WTC11 (cell line): ENCODE results near the gene HSH2D. TPM values are rescaled to one million over a fixed set of nuclear protein-coding genes. Genes with fewer than 3 reads are reported as not detected.

Experiments used
- ATAC-seq: fragments of 200-7000 bp; cut with Tn5 transposase; 2 replicates; pipeline ENCODE4 v1.10.0; 2021; ENCODE audit warnings: mild to moderate bottlenecking, moderate library complexity
- CTCF ChIA-PET: fragments of 300-600 bp; sonication (Branson Sonifier 250); formaldehyde crosslinking; loops from one replicate; lab custom pipeline; 2021; ENCODE audit warnings: antibody characterized with exemption; lab: Charles Lee
- POLR2A ChIA-PET: fragments of 350-600 bp; sonication (Branson Sonifier 250); formaldehyde crosslinking; loops from one replicate; lab custom pipeline; 2021; ENCODE audit warnings: antibody characterized with exemption; lab: Charles Lee
- DNase-seq: peaks from one replicate; pipeline ENCODE4 v3.0.0; 2021; ENCODE audit warnings: low spot score
- H3K27ac Mint-ChIP-seq: 2 replicates; pipeline ENCODE4 v1.8.0; 2021; ENCODE audit warnings: mixed read lengths
- H3K27me3 Mint-ChIP-seq: 2 replicates; pipeline ENCODE4 v1.8.0; 2021; ENCODE audit warnings: low read depth, mild to moderate bottlenecking, moderate library complexity, mixed read lengths
- H3K36me3 Mint-ChIP-seq: 2 replicates; pipeline ENCODE4 v1.8.0; 2021; ENCODE audit warnings: mixed read lengths
- H3K4me1 Mint-ChIP-seq: 2 replicates; pipeline ENCODE4 v1.8.0; 2022; ENCODE audit warnings: mixed read lengths
- H3K4me3 Mint-ChIP-seq: 2 replicates; pipeline ENCODE4 v1.8.0; 2021; ENCODE audit warnings: mild to moderate bottlenecking, moderate library complexity, mixed read lengths
- H3K9me3 Mint-ChIP-seq: 2 replicates; pipeline ENCODE4 v1.8.0; 2021; ENCODE audit warnings: mixed read lengths
- AFF4 ChIP-seq: sonication (generic); formaldehyde crosslinking; IDR thresholded peaks from 2 replicates; pipeline ENCODE4 v1.8.1; 2023; ENCODE audit warnings: mild to moderate bottlenecking, missing genetic modification reagents, borderline replicate concordance
- CREM ChIP-seq: sonication (generic); formaldehyde crosslinking; IDR thresholded peaks from 2 replicates; pipeline ENCODE4 v1.8.1; 2022; ENCODE audit warnings: mild to moderate bottlenecking, missing genetic modification reagents, moderate library complexity
- GABPB1 ChIP-seq: sonication (generic); formaldehyde crosslinking; IDR thresholded peaks from 2 replicates; pipeline ENCODE4 v1.8.1; 2023; ENCODE audit warnings: mild to moderate bottlenecking, missing genetic modification reagents
- GRHL2 ChIP-seq: fragments of 250-450 bp; sonication (Bioruptor Pico); IDR thresholded peaks from 2 replicates; pipeline ENCODE4 v1.8.0; 2022; ENCODE audit warnings: mild to moderate bottlenecking, moderate library complexity; ENCODE audit not compliant: insufficient replicate concordance, severe bottlenecking
- MAX ChIP-seq: sonication (generic); formaldehyde crosslinking; IDR thresholded peaks from 2 replicates; pipeline ENCODE4 v1.8.0; 2022; ENCODE audit warnings: mild to moderate bottlenecking, missing genetic modification reagents
- NR2C2 ChIP-seq: sonication (generic); formaldehyde crosslinking; IDR thresholded peaks from 2 replicates; pipeline ENCODE4 v1.8.0; 2022; ENCODE audit warnings: mild to moderate bottlenecking, missing genetic modification reagents
- PRRX2 ChIP-seq: fragments of 250-450 bp; sonication (Bioruptor Pico); IDR thresholded peaks from 2 replicates; pipeline ENCODE4 v1.8.0; 2021; ENCODE audit warnings: mild to moderate bottlenecking
- RORB ChIP-seq: fragments of 250-450 bp; sonication (Bioruptor Pico); IDR thresholded peaks from 2 replicates; pipeline ENCODE4 v1.9.0; 2021; ENCODE audit warnings: mild to moderate bottlenecking
- SMAD3 ChIP-seq: sonication (generic); formaldehyde crosslinking; IDR thresholded peaks from 2 replicates; pipeline ENCODE4 v1.8.0; 2022; ENCODE audit warnings: missing genetic modification reagents, mild to moderate bottlenecking, borderline replicate concordance
- SMAD4 ChIP-seq: sonication (generic); formaldehyde crosslinking; IDR thresholded peaks from 2 replicates; pipeline ENCODE4 v1.8.0; 2022; ENCODE audit warnings: mild to moderate bottlenecking, missing genetic modification reagents
- SOX15 ChIP-seq: fragments of 250-450 bp; sonication (Bioruptor Pico); IDR thresholded peaks from 2 replicates; pipeline ENCODE4 v1.9.0; 2021; ENCODE audit warnings: mild to moderate bottlenecking
- ZBTB21 ChIP-seq: sonication (generic); formaldehyde crosslinking; IDR thresholded peaks from 2 replicates; pipeline ENCODE4 v1.8.1; 2023; ENCODE audit warnings: mild to moderate bottlenecking, missing genetic modification reagents, borderline replicate concordance
- ZNF138 ChIP-seq: sonication (generic); formaldehyde crosslinking; conservative IDR thresholded peaks from 2 replicates; pipeline ENCODE4 v1.8.1; 2022; ENCODE audit warnings: mild to moderate bottlenecking, moderate library complexity, missing genetic modification reagents
- ZNF219 ChIP-seq: sonication (generic); formaldehyde crosslinking; IDR thresholded peaks from 2 replicates; pipeline ENCODE4 v1.8.0; 2023; ENCODE audit warnings: missing genetic modification reagents, mild to moderate bottlenecking, borderline replicate concordance
- ZNF263 ChIP-seq: sonication (generic); formaldehyde crosslinking; IDR thresholded peaks from 2 replicates; pipeline ENCODE4 v1.8.1; 2022; ENCODE audit warnings: low read depth, mild to moderate bottlenecking, moderate library complexity, missing genetic modification reagents
- ZNF396 ChIP-seq: fragments of 250-450 bp; sonication (Bioruptor Pico); IDR thresholded peaks from 2 replicates; pipeline ENCODE4 v1.8.0; 2021; ENCODE audit warnings: mild to moderate bottlenecking, moderate library complexity, borderline replicate concordance
- ZNF416 ChIP-seq: fragments of 250-450 bp; sonication (Bioruptor Pico); IDR thresholded peaks from 2 replicates; pipeline ENCODE4 v1.9.0; 2021; ENCODE audit warnings: mild to moderate bottlenecking, inconsistent platforms
- total RNA-seq: library from RNA; stranded (reverse); gene quantifications from 3 replicates; pipeline ENCODE4 v1.2.3, GENCODE V29; 2021
- TF ChIP-seq, protein P1 (sequence below): sonication (generic); formaldehyde crosslinking; IDR thresholded peaks from 2 replicates; pipeline ENCODE4 v1.8.1; 2023; ENCODE audit warnings: mild to moderate bottlenecking, missing genetic modification reagents, moderate library complexity
- TF ChIP-seq, protein P2 (sequence below): fragments of 250-450 bp; sonication (Bioruptor Pico); IDR thresholded peaks from 2 replicates; pipeline ENCODE4 v1.9.0; 2021; ENCODE audit warnings: moderate library complexity, mild to moderate bottlenecking, inconsistent platforms, borderline replicate concordance

The HSH2D gene
- total RNA-seq, 1 experiment from 2014 or later: 1.6 TPM

- no peak for ATAC-seq
- CTCF ChIA-PET: interaction anchor here (1.0 to 3.1 kb wide), 2 partner anchors 15 to 183 kb away, joined by 3 to 39 read pairs; partner anchors contain the start of gene FAM32A
- no peak for TF ChIP-seq ZNF416 (CRISPR knock-in tag)
- TF ChIP-seq ZNF396 (CRISPR knock-in tag): no peak
- TF ChIP-seq GABPB1 (CRISPR knock-in tag): peak; percentile 33; the same call in 1 of the 2 replicates
- TF ChIP-seq, all 79 proteins: peak for 1
- Mint-ChIP-seq H3K27me3 (no peaks in the 10 kb centered on the region), H3K36me3 (no peaks in the 10 kb centered on the region), H3K4me1 (peaks cover 12% of the 10 kb centered on the region), H3K27ac (no peak overlapping the region), H3K9me3 (no peaks in the 10 kb centered on the region), H3K4me3 (peak overlapping the region; percentile 24)
- DNase-seq: no peak
- POLR2A ChIA-PET: no interaction called here
Measured at GRCh38 chr19:16200038-16201010, 56.8 kb downstream of the HSH2D start.

DNA sequence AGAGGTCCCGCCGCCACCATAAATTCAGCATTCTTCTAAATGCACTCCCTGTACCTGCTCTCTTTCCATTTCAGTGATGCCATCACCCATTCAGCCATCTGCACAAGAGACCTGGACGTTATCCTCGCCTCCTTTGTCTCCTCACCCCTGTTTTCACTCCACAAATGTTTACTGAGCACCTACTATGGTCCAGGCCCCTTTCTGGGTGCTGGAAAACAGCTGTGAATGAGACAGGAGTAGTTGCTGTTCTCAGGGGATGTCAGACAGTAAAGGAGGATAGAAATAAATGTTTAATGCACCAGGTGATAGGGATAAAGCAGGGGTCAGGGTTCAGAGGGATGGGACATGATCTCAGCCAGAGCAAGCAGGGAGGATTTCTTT, 57.5 kb downstream of the HSH2D start:
- ATAC-seq: no peak
- no peak overlapping the region for H3K4me3 Mint-ChIP-seq
- TF ChIP-seq CREM (CRISPR knock-in tag) (no peak), ZNF219 (CRISPR knock-in tag) (no peak), RORB (CRISPR knock-in tag) (no peak), AFF4 (CRISPR knock-in tag) (no peak), PRRX2 (no peak), ZNF138 (CRISPR knock-in tag) (no peak), ZBTB21 (CRISPR knock-in tag) (no peak), SOX15 (CRISPR knock-in tag) (no peak), ZNF263 (no peak), SMAD3 (CRISPR knock-in tag) (no peak), NR2C2 (CRISPR knock-in tag) (no peak), SMAD4 (no peak), MAX (CRISPR knock-in tag) (no peak), GRHL2 (CRISPR knock-in tag) (no peak)
- TF ChIP-seq, protein P1, sequence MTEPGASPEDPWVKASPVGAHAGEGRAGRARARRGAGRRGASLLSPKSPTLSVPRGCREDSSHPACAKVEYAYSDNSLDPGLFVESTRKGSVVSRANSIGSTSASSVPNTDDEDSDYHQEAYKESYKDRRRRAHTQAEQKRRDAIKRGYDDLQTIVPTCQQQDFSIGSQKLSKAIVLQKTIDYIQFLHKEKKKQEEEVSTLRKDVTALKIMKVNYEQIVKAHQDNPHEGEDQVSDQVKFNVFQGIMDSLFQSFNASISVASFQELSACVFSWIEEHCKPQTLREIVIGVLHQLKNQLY (CRISPR knock-in tag): no peak
- TF ChIP-seq, protein P2, sequence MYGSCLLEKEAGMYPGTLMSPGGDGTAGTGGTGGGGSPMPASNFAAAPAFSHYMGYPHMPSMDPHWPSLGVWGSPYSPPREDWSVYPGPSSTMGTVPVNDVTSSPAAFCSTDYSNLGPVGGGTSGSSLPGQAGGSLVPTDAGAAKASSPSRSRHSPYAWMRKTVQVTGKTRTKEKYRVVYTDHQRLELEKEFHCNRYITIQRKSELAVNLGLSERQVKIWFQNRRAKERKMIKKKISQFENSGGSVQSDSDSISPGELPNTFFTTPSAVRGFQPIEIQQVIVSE: no peak
- peaks cover 12% of the 10 kb centered on the region for H3K4me1 Mint-ChIP-seq
- CTCF ChIA-PET: no interaction called here
- POLR2A ChIA-PET: interaction anchor here (0.6 kb wide), 1 partner anchor 782 kb away, joined by 3 read pairs; the partner anchor contains the start of gene AKAP8L
- H3K27ac Mint-ChIP-seq: no peak overlapping the region
- no peaks in the 10 kb centered on the region for H3K27me3 Mint-ChIP-seq
- no peaks in the 10 kb centered on the region for H3K36me3 Mint-ChIP-seq
- DNase-seq: no peak
- H3K9me3 Mint-ChIP-seq: no peaks in the 10 kb centered on the region
